IPS-15b (cell line): ENCODE data around the gene PKNOX2.

Experiments used
- H3K27me3 ChIP-seq: one replicate; pipeline ENCODE4 v1.6.1; 2013; ENCODE audit warnings: low read length; ENCODE audit not compliant: control insufficient read depth, insufficient read depth
- H3K36me3 ChIP-seq: one replicate; pipeline ENCODE4 v1.6.1; 2013; ENCODE audit warnings: low read length; ENCODE audit not compliant: control insufficient read depth, insufficient read depth
- H3K4me1 ChIP-seq: one replicate; pipeline ENCODE4 v1.6.1; 2013; ENCODE audit warnings: mild to moderate bottlenecking, low read length; ENCODE audit not compliant: control insufficient read depth, insufficient read depth
- H3K4me3 ChIP-seq: one replicate; pipeline ENCODE4 v1.5.1; 2013; ENCODE audit warnings: low read depth, low read length
- H3K9ac ChIP-seq: one replicate; pipeline ENCODE4 v1.6.1; 2013; ENCODE audit warnings: low read depth, mild to moderate bottlenecking, low read length
- H3K9me3 ChIP-seq: one replicate; pipeline ENCODE4 v1.6.1; 2013; ENCODE audit warnings: mild to moderate bottlenecking, low read length; ENCODE audit not compliant: control insufficient read depth, insufficient read depth

Gene PKNOX2

DNA sequence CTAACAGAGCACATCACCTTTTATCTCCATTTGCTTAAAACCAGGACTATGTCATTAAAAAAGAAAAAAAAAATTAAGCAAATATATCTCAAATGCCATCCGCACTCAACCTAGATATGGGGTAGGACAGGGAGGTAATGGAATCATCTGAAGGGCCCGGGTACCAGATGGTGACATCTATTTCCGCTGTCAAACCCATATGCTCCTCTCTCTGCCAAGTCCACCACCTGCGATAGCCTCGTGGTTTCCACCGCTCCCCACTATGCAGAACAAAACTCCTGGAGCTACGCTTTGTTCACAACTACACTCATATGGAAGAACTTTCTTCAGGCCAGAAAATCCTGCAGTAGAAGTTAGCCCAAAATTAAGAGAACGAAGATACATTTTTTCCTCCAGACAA, 300.1 kb downstream of the PKNOX2 start:
- no peak overlapping the region for H3K9ac ChIP-seq
- no peaks in the 10 kb centered on the region for H3K36me3 ChIP-seq
- H3K9me3 ChIP-seq = no peaks in the 10 kb centered on the region
- H3K4me3 ChIP-seq = no peak overlapping the region
- H3K4me1 ChIP-seq = peaks cover 11% of the 10 kb centered on the region
- H3K27me3 ChIP-seq = no peaks in the 10 kb centered on the region

DNA sequence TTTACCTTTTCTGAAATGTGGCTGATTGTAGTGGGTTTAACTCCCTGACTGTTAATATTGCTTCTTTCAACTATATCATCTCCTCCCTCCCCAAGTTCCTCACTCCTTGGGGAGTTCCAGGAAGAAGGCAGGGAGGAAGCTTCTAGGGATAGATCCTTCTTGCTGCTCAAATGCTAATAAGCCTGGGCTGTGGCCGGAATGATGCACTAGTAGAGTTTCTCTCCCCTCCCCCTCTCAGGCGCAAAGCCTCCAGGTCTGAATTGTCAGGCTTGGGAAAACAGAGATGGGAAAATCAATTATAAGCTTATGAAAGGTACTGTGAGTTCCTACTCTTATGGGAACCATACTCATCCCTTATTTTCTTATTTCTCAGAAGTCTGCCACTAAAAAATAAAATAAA, 300.7 kb downstream of the PKNOX2 start:
- no peaks in the 10 kb centered on the region for H3K27me3 ChIP-seq
- no peaks in the 10 kb centered on the region for H3K36me3 ChIP-seq
- no peak overlapping the region for H3K9ac ChIP-seq
- H3K4me1 ChIP-seq = peaks cover 11% of the 10 kb centered on the region
- no peak overlapping the region for H3K4me3 ChIP-seq
- H3K9me3 ChIP-seq = no peaks in the 10 kb centered on the region

DNA sequence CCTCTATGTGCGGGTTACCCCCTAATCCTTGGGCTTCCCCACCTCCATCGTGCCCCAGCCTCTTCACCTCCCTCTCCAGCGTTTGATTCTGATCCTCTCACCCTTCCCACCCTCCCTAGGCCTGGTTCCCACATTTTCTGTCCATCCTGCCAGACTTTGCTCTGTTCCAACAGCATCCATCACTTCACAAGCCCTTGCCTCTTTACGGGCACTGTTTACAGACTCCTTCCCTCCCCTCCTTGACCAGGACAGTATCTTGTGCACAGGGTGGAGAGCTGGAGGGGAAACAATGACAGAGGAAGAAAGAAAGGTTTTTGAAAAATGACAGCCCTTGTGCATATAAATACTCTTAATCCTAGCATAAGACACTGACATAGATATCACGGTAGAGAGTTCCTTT, 301.1 kb downstream of the PKNOX2 start:
- Histone ChIP-seq H3K27me3 (no peaks in the 10 kb centered on the region), H3K9me3 (no peaks in the 10 kb centered on the region), H3K4me1 (peaks cover 11% of the 10 kb centered on the region), H3K36me3 (no peaks in the 10 kb centered on the region), H3K9ac (no peak overlapping the region), H3K4me3 (no peak overlapping the region)

DNA sequence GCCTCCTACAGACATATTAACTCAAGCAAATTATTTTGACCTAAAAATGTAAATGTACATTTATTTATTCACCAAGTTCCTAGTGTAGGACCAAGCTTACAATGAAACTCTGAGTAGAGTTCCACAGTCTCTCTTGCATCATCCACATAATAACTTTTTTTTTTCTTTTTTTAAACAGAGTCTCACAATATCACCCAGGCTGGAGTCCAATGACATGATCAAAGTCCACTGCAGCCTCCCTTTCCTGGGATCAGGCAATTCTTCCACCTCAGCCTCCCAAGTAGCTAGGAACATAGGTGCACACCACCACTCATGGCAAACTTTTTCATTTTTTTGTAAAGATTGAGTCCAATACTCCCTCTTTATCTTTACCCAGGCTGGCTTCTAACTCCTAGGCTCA, 303.5 kb downstream of the PKNOX2 start:
- Histone ChIP-seq H3K9ac (no peak overlapping the region), H3K4me3 (no peak overlapping the region)

DNA sequence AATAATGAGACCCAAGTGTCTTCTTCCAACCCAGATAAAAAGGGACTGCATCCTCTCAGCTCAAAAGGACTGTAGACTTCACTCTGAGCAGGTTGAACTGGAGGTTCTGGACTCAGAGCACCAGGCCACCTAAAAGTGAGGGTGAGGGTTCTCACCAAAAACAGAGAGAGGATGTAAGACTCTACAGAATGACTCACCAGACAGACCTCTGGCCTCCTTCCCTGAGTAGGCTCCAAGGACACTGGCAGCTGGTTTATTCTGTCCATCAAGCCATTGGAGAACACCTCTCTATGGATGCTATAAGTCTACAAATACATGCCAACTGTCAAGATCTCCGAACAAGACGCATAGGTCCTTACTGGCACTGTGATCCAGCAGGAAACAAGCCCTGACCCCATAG, 304.3 kb downstream of the PKNOX2 start:
- H3K9me3 ChIP-seq = no peaks in the 10 kb centered on the region
- H3K27me3 ChIP-seq = no peaks in the 10 kb centered on the region
- H3K36me3 ChIP-seq = no peaks in the 10 kb centered on the region
- H3K9ac ChIP-seq = no peak overlapping the region
- H3K4me3 ChIP-seq = no peak overlapping the region
- peaks cover 11% of the 10 kb centered on the region for H3K4me1 ChIP-seq

More for the DNA sequence above, 303.5 kb downstream of the PKNOX2 start:
- Histone ChIP-seq H3K36me3 (no peaks in the 10 kb centered on the region), H3K9me3 (no peaks in the 10 kb centered on the region), H3K27me3 (no peaks in the 10 kb centered on the region), H3K4me1 (peaks cover 11% of the 10 kb centered on the region)

DNA sequence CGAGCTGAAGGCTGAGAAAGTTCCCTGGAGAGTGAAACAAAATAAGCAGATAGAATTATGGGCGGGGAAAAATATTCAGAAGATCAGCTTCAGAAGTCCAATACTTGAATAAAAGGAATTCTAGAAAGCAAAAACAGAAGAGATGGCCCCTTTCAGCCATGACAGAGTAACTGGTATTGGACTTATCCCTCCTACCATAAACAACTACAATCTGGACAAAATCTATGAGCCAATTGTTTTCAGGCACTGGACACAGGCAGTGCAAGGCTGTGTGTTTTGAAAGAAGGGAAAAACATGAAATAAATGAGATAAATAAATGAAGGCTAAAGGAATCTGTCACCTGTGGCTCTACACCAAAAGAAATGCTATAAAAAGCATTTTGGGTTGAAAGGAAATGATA, 305.8 kb downstream of the PKNOX2 start:
- Histone ChIP-seq H3K4me3 (no peak overlapping the region), H3K9ac (no peak overlapping the region), H3K9me3 (no peaks in the 10 kb centered on the region), H3K4me1 (peaks cover 6% of the 10 kb centered on the region), H3K27me3 (no peaks in the 10 kb centered on the region), H3K36me3 (no peaks in the 10 kb centered on the region)

DNA sequence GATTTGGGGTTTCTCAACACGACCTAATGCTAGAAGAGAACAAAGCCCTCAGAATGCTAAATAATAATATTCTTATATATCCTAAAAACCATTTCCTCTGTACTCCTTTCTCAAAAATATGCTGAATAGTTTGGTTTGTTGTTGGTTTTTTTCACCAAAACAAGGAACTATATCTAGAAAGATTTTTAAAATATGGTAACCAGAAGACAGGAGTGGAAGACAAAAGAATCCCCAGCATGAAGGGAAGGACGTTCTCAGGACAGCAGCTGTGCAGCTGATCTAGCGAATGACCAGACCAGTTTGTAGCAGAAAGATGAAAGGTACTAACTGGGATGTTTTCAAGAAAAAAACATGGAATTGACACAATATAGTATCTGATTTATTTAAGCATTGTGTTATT, 312.2 kb downstream of the PKNOX2 start:
- H3K4me3 ChIP-seq = no peak overlapping the region

DNA sequence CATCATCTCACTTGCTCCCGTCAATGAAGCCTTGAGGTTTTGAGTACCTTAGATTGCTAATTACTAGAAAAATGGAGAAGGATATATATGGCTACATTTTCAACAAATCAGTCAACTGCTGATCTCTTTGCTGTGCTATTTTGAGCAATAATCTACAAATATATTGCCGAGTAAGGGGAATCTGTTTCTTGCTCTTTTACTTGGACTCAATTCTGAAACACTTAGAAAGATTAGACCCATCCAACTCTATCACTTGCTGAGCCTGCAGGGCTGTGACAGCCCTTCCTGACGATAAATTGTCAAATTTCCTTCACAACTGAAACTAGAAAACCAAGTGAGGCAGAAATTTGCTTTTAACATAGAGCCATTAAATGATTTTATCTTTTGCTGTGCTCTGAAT, 314.6 kb downstream of the PKNOX2 start:
- Histone ChIP-seq H3K4me1 (peaks cover 15% of the 10 kb centered on the region), H3K9ac (no peak overlapping the region), H3K36me3 (no peaks in the 10 kb centered on the region), H3K27me3 (no peaks in the 10 kb centered on the region), H3K9me3 (no peaks in the 10 kb centered on the region), H3K4me3 (no peak overlapping the region)

More for the DNA sequence above, 312.2 kb downstream of the PKNOX2 start:
- H3K27me3 ChIP-seq = no peaks in the 10 kb centered on the region
- H3K9me3 ChIP-seq = no peaks in the 10 kb centered on the region
- no peak overlapping the region for H3K9ac ChIP-seq
- H3K4me1 ChIP-seq = peaks cover 7% of the 10 kb centered on the region
- no peaks in the 10 kb centered on the region for H3K36me3 ChIP-seq

DNA sequence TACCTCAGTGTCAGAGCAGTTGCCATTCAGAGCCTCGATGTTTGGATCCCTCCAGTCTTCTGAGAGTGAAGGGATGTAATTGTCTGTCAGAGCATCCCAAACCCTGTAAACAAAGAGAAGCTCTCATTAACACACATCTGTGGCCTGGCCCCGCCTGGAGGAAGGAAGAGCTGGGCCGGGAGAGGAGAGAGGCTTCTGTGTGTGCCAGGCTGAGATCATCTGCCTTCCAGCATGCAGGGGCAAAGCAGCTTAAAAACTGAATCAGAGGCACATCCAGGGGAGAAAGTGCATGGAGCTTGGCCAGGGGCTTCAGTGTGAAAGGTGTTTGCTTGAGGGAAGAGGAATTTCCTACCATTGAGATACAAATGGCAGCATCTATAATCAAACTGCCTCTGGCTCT, 317.0 kb downstream of the PKNOX2 start:
- H3K36me3 ChIP-seq = no peaks in the 10 kb centered on the region
- no peak overlapping the region for H3K4me3 ChIP-seq
- no peaks in the 10 kb centered on the region for H3K9me3 ChIP-seq
- H3K4me1 ChIP-seq = peaks cover 15% of the 10 kb centered on the region
- H3K9ac ChIP-seq = no peak overlapping the region
- H3K27me3 ChIP-seq = no peaks in the 10 kb centered on the region
